VCaP (cell line): Measurements from ENCODE around the gene RASAL1.
A peak's percentile ranks its signal among the peaks of the same experiment; 100 is the strongest.

Source experiments
- H3K27ac ChIP-seq: fragments of 450-650 bp; 2 replicates; pipeline ENCODE4 v1.5.1; 2017
- TF ChIP-seq, protein P1 (sequence below): fragments of 450-650 bp; conservative IDR thresholded peaks from 2 replicates; pipeline ENCODE4 v1.5.1; 2017; ENCODE audit warnings: mild to moderate bottlenecking, moderate library complexity

Gene RASAL1

GRCh38 chr12:113104953-113105510, 30.5 kb downstream of the RASAL1 start:
- TF ChIP-seq, protein P1, sequence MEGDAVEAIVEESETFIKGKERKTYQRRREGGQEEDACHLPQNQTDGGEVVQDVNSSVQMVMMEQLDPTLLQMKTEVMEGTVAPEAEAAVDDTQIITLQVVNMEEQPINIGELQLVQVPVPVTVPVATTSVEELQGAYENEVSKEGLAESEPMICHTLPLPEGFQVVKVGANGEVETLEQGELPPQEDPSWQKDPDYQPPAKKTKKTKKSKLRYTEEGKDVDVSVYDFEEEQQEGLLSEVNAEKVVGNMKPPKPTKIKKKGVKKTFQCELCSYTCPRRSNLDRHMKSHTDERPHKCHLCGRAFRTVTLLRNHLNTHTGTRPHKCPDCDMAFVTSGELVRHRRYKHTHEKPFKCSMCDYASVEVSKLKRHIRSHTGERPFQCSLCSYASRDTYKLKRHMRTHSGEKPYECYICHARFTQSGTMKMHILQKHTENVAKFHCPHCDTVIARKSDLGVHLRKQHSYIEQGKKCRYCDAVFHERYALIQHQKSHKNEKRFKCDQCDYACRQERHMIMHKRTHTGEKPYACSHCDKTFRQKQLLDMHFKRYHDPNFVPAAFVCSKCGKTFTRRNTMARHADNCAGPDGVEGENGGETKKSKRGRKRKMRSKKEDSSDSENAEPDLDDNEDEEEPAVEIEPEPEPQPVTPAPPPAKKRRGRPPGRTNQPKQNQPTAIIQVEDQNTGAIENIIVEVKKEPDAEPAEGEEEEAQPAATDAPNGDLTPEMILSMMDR: no peak

DNA sequence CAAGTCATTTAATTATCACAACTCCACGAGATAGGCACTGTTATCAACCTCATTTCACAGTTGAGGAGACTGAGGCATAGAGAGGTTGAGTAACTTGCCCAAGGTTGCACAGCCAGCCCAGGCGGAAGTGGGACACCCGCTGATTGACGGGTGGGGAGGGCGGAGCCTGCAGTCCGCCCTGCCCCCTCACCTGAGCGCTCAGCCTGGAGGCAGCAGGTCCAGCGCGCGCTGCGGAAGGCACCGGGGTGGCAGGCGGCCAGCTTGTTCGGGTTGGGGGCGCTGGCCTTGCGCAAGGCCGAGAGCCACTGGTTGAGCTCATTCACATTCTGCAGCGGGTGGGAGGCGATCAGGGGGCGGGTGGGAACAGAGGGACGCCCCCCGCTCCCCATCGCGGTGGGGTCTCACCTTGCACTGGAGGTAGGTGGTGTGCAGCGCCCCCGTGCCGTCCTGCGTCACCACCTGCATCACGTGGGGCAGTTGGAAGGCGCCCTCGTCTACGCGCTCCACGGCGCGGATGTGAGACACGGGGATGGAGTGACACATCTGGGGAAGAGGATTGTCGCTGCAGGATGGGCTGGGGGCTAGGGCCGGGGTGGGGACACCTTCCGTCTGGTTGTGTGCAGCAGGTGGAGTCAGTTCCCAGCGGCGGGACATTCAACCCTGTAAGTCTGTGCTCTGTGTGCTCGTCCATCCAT, 31.7 kb downstream of the RASAL1 start:
- TF ChIP-seq, protein P1: peak; percentile 30
- H3K27ac ChIP-seq: peak overlapping the region; percentile 78

More at GRCh38 chr12:113104953-113105510, 30.5 kb downstream of the RASAL1 start:
- H3K27ac ChIP-seq: no peak overlapping the region

DNA sequence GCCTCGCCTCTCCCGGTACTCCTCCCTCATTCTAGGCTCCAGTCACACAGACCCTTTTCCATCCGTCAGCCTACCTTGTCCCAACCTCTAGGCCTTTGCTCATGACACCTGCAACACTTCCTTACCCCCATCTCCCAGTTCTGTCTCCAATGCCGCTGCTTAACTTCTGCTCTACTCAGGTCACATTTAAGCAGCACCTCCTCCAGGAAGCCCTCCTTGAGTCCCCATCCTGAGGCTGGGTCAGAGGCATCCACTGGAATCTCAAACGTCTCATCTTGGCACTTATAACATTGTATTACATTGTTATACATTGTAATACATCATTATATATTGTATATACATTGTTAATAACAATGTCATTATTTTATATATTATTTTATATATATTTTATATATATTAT, 32.8 kb downstream of the RASAL1 start:
- peak overlapping the region; percentile 13; the same call in 1 of the 2 replicates for H3K27ac ChIP-seq
- TF ChIP-seq, protein P1: no peak

DNA sequence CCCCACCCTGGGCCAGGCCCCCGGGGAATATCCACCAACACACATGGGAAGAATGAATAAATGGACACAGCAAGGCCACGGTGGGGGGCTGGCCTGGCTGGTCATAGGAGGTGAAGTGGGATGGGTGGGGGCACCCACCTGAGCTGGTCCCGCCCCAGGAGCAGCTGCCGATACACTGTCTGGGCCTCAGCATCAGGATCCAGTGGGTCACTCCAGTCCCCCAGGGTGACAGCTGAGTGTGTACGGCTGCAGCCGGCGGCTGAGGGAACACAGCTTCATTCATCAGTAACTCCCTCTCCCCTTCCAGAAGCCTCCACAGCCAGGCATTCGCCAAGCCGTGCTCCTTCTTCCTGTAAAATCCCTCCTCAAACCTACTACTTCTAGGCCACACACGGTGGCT, 33.8 kb downstream of the RASAL1 start:
- TF ChIP-seq, protein P1: no peak
- H3K27ac ChIP-seq: no peak overlapping the region

- TF ChIP-seq, protein P1: no peak
- peak overlapping the region; percentile 83 for H3K27ac ChIP-seq
Measured at GRCh38 chr12:113099764-113100163, 35.8 kb downstream of the RASAL1 start.

- TF ChIP-seq, protein P1: no peak
- H3K27ac ChIP-seq: peak overlapping the region; percentile 83
Measured at GRCh38 chr12:113099364-113099763, 36.2 kb downstream of the RASAL1 start.

DNA sequence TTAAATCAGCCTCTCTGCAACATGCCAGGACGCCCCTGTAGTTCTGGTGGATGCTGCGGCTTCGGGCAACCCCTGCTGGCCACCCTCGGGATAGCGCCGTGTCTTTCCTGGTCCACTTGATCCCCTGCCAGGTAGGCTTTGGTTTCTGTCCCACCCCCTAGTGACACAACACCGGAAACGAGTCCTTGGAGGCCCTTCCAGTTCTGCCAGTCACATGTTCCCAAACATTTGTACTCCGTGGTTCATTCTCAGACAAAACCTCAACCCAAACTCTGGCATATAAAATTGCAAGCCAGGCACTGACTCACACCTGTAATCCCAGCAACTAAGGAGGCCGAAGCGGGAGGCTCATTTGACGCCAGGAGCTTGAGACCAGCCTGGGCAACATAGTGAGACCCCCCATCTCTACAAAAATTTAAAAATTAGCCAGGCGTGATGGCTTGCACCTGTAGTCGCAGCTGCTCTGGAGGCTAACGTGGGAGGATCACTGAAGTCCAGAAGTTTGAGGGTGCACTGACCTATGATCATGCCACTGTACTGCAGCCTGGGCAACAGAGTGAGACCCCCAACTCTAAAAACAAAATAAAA, 37.0 kb downstream of the RASAL1 start:
- H3K27ac ChIP-seq: peak overlapping the region; percentile 83
- TF ChIP-seq, protein P1: peak; percentile 91
